GM12878 (cell line): Measurements from ENCODE around the gene EMX1. TPM values are rescaled to one million over a fixed set of nuclear protein-coding genes. Genes with fewer than 3 reads are reported as not detected.

Source experiments
- ATAC-seq: fragments of 200-7000 bp; cut with Tn5 transposase; 3 replicates; pipeline ENCODE4 v1.9.1; 2020; ENCODE audit warnings: mild to moderate bottlenecking, moderate library complexity
- BruUV-seq: library from RNA; stranded (reverse); fragments of 400-500 nt; replicated peaks from 2 replicates; lab custom pipeline; 2021; lab: Mats Ljungman, UMichigan
- CTCF ChIA-PET: fragments of 300-600 bp; sonication (Branson Sonifier 250); formaldehyde crosslinking; extraction: SDS; loops from one replicate; lab custom pipeline; 2021; ENCODE audit warnings: inconsistent platforms; lab: Yijun Ruan, JAX
- POLR2A ChIA-PET: fragments of 350-600 bp; formaldehyde crosslinking; extraction: SDS; loops from one replicate; lab custom pipeline; 2021; ENCODE audit warnings: inconsistent platforms; lab: Charles Lee
- RAD21 ChIA-PET: fragments of 300-600 bp; sonication (Branson Sonifier 250); formaldehyde crosslinking; loops from one replicate; lab custom pipeline; 2023; ENCODE audit warnings: antibody characterized with exemption; ENCODE audit not compliant: unreplicated experiment; lab: Charles Lee
- SMC1A ChIA-PET: fragments of 300-600 bp; sonication (Branson Sonifier 250); formaldehyde crosslinking; loops from one replicate; lab custom pipeline; 2023; ENCODE audit not compliant: unreplicated experiment, uncharacterized antibody; lab: Charles Lee
- DNase-seq: peaks from one replicate; pipeline ENCODE4 v3.0.0-alpha.2; 2011; ENCODE audit warnings: low read depth, low spot score
- FAIRE-seq: peaks from 3 replicates; lab custom pipeline; 2011; peaks lifted over from hg19 to GRCh38; lab: Jason Lieb, UNC
- H2AFZ ChIP-seq: 2 replicates; pipeline ENCODE4 v1.6.0; 2011; ENCODE audit warnings: low read depth, low read length, control low read depth; ENCODE audit not compliant: control insufficient read depth
- H3K27ac ChIP-seq: 2 replicates; pipeline ENCODE4 v1.5.1; 2011; ENCODE audit warnings: control low read depth; ENCODE audit not compliant: control insufficient read depth, insufficient read depth
- H3K27me3 ChIP-seq, 2 experiments: replicated peaks in 1 of 2; 2 replicates each; pipeline versions ENCODE4 v1.6.0 to v1.6.1; 2011; ENCODE audit warnings: low read length in 1 of 2; ENCODE audit not compliant: control insufficient read depth in 2 of 2, insufficient read depth in 2 of 2
- H3K36me3 ChIP-seq, 2 experiments: 2 replicates each; pipeline ENCODE4 v1.5.1; 2011; ENCODE audit warnings: low read length in 1 of 2; ENCODE audit not compliant: control insufficient read depth in 2 of 2, insufficient read depth in 2 of 2
- H3K4me1 ChIP-seq: 2 replicates; pipeline ENCODE4 v1.6.1; 2011; ENCODE audit warnings: mild to moderate bottlenecking, low read length, moderate library complexity, mixed read lengths; ENCODE audit not compliant: control insufficient read depth, insufficient read depth
- H3K4me2 ChIP-seq: 2 replicates; pipeline ENCODE4 v1.6.0; 2011; ENCODE audit warnings: control low read depth; ENCODE audit not compliant: control insufficient read depth, insufficient read depth
- H3K4me3 ChIP-seq: fragments of 200-600 bp; sonication (generic); 2 replicates; pipeline ENCODE4 v1.5.1; 2016
- H3K79me2 ChIP-seq: 2 replicates; pipeline ENCODE4 v1.6.0; 2011; ENCODE audit warnings: low read length; ENCODE audit not compliant: control insufficient read depth, insufficient read depth
- H3K9ac ChIP-seq: 2 replicates; pipeline ENCODE4 v1.8.0; 2011; ENCODE audit warnings: low read length, control low read depth, mixed read lengths; ENCODE audit not compliant: control insufficient read depth, insufficient read depth
- H3K9me3 ChIP-seq: replicated peaks from 3 replicates; pipeline ENCODE4 v1.5.1; 2011; ENCODE audit warnings: mild to moderate bottlenecking, low read length; ENCODE audit not compliant: control insufficient read depth, insufficient read depth
- H4K20me1 ChIP-seq: 2 replicates; pipeline ENCODE4 v1.6.0; 2011; ENCODE audit not compliant: control insufficient read depth, insufficient read depth
- BACH1 ChIP-seq: fragments of 450-650 bp; IDR thresholded peaks from 2 replicates; pipeline ENCODE4 v1.6.1; 2017; ENCODE audit warnings: mild to moderate bottlenecking, borderline replicate concordance
- BHLHE40 ChIP-seq, 2 experiments: fragments of 450-650 bp in 1 of 2; IDR thresholded peaks; 2 replicates each; pipeline ENCODE4 v1.6.1; 2011 to 2017; ENCODE audit warnings: low read depth in 2 of 2, borderline replicate concordance in 1 of 2, improper control_type of control experiment in 1 of 2, low read length in 1 of 2, mild to moderate bottlenecking in 1 of 2
- CBX5 ChIP-seq: sonication (generic); IDR thresholded peaks from 2 replicates; pipeline ENCODE4 v1.6.1; 2016; ENCODE audit warnings: low read depth, moderate library complexity, mild to moderate bottlenecking, inconsistent platforms
- MTA3 ChIP-seq: IDR thresholded peaks from 2 replicates; pipeline ENCODE4 v1.6.1; 2012; ENCODE audit warnings: low read length, inconsistent platforms, borderline replicate concordance
- SMC3 ChIP-seq: IDR thresholded peaks from 2 replicates; pipeline ENCODE4 v1.6.1; 2011; ENCODE audit warnings: low read length, improper control_type of control experiment, borderline replicate concordance
- ZNF622 ChIP-seq: fragments of 450-650 bp; IDR thresholded peaks from 2 replicates; pipeline ENCODE4 v1.6.1; 2017; ENCODE audit warnings: mild to moderate bottlenecking, inconsistent platforms
- WGBS: methylation state at CpG from one replicate; pipeline ENCODE4 v1.1.6; 2016; ENCODE audit warnings: low lambda C conversion rate; ENCODE audit not compliant: insufficient replicate concordance, insufficient coverage; ENCODE audit errors: missing lambda C conversion rate; 5-methylcytosine and 5-hydroxymethylcytosine counted together
- in situ Hi-C: fragments of 300-500 bp; cut with MboI; formaldehyde crosslinking; loops from 9 replicates; pipeline ENCODE4 v1.14.3; 2018; ENCODE audit warnings: mixed read lengths
- intact Hi-C: fragments of 100-400 bp; cut with micrococcal nuclease; formaldehyde crosslinking; loops from one replicate; pipeline ENCODE4 v1.14.2; 2022; ENCODE audit not compliant: unreplicated experiment
- polyA plus RNA-seq, 11 experiments: library from polyadenylated mRNA; depleted of rRNA in 4 of 11; unstranded in 6 of 11; stranded (reverse) in 5 of 11; fragments of >200 nt; fragmentation: Nextera tagmentation in 4 of 11; fragmentation: Illumina TruSeq in 1 of 11; extraction: Ambion mirVana in 4 of 11; extraction: Trizol in 1 of 11; gene quantifications; 1 replicate in 1 of 11; 2 replicates in 10 of 11; pipeline versions ENCODE4 v1.2.1 to v1.2.3, GENCODE V29; 2011 to 2016; ENCODE audit warnings: inconsistent platforms in 2 of 11, missing spikeins in 2 of 11, low read depth in 1 of 11
- total RNA-seq, 4 experiments: library from RNA; depleted of rRNA in 3 of 4; stranded (reverse); fragments of >200 nt in 3 of 4; fragmentation: Illumina TruSeq in 1 of 4; extraction: Trizol in 1 of 4; gene quantifications; 2 replicates each; pipeline versions ENCODE4 v1.2.1 to v1.2.3, GENCODE V29; 2013 to 2021
- TF ChIP-seq, protein P1 (sequence below): fragments of 450-650 bp; formaldehyde crosslinking; IDR thresholded peaks from 2 replicates; pipeline ENCODE4 v1.4.0; 2020; ENCODE audit warnings: mild to moderate bottlenecking, moderate library complexity

EMX1 gene
- total and polyA plus RNA-seq, 10 of the 15 experiments (the other 5 are each of a cell fraction or from before 2014, with no cell fraction given) = 0.07 to 5.1 (median 1.2) TPM; not detected in 1

GRCh38 chr2:72963423-72964145, 46.3 kb downstream of the EMX1 start (continued):
- TF ChIP-seq CBX5 (no peak), SMC3 (no peak), MTA3 (no peak), BHLHE40 (IDR thresholded peaks at IDR 0.05; ENCODE audit: borderline replicate concordance in 1 of 2, low read depth in 2 of 2, low read length in 1 of 2) (no peak)
- TF ChIP-seq, protein P1, sequence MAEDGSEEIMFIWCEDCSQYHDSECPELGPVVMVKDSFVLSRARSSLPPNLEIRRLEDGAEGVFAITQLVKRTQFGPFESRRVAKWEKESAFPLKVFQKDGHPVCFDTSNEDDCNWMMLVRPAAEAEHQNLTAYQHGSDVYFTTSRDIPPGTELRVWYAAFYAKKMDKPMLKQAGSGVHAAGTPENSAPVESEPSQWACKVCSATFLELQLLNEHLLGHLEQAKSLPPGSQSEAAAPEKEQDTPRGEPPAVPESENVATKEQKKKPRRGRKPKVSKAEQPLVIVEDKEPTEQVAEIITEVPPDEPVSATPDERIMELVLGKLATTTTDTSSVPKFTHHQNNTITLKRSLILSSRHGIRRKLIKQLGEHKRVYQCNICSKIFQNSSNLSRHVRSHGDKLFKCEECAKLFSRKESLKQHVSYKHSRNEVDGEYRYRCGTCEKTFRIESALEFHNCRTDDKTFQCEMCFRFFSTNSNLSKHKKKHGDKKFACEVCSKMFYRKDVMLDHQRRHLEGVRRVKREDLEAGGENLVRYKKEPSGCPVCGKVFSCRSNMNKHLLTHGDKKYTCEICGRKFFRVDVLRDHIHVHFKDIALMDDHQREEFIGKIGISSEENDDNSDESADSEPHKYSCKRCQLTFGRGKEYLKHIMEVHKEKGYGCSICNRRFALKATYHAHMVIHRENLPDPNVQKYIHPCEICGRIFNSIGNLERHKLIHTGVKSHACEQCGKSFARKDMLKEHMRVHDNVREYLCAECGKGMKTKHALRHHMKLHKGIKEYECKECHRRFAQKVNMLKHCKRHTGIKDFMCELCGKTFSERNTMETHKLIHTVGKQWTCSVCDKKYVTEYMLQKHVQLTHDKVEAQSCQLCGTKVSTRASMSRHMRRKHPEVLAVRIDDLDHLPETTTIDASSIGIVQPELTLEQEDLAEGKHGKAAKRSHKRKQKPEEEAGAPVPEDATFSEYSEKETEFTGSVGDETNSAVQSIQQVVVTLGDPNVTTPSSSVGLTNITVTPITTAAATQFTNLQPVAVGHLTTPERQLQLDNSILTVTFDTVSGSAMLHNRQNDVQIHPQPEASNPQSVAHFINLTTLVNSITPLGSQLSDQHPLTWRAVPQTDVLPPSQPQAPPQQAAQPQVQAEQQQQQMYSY (CRISPR knock-in tag) = no peak
- TF ChIP-seq, all 136 proteins: peak for 0

- ChIA-PET POLR2A (no interaction called here), RAD21 (no interaction called here), CTCF (interaction anchor here (2.6 to 3.3 kb wide), 2 partner anchors 9 to 71 kb away, joined by 10 to 16 read pairs; no protein-coding TSS in a partner anchor), SMC1A (interaction anchor here (1.1 kb wide), 1 partner anchor 10 kb away, joined by 3 read pairs; no protein-coding TSS in a partner anchor)
- no TSS peak for BruUV-seq
- WGBS = 71% methylated on average over 6 of the region's 6 CpGs
- no peak for DNase-seq
- in situ Hi-C loops (no loop called here), intact Hi-C loops (no loop called here)
- no peak overlapping the region for H3K4me3 ChIP-seq
- H3K79me2 ChIP-seq = no peaks in the 10 kb centered on the region
- H3K9me3 ChIP-seq = no peaks in the 10 kb centered on the region
- H2AFZ ChIP-seq = no peak overlapping the region
- no peaks in the 10 kb centered on the region; a peak in 1 of 4 replicates for H3K27me3 ChIP-seq
- no peak overlapping the region for H3K4me2 ChIP-seq
- no peaks in the 10 kb centered on the region for H3K4me1 ChIP-seq
- ATAC-seq = no peak
- H4K20me1 ChIP-seq = no peaks in the 10 kb centered on the region; the same call in 1 of the 2 replicates
- H3K36me3 ChIP-seq = no peaks in the 10 kb centered on the region
- H3K27ac ChIP-seq = no peak overlapping the region
- no peak for TF ChIP-seq ZNF622
- no peak for TF ChIP-seq BACH1
- TF ChIP-seq, all 136 proteins: peak for 0
- FAIRE-seq = no peak
- H3K9ac ChIP-seq = no peak overlapping the region
Measured at GRCh38 chr2:72964146-72964525, 46.8 kb downstream of the EMX1 start.
